ENCODE measurements around the gene MORN5. TPM values are rescaled to one million over a fixed set of nuclear protein-coding genes. Genes with fewer than 3 reads are reported as not detected.

MORN5 gene
- total and polyA plus RNA-seq, 9 of the 15 experiments (the other 6 are each of a cell fraction or from before 2014, with no cell fraction given) = not detected

DNA sequence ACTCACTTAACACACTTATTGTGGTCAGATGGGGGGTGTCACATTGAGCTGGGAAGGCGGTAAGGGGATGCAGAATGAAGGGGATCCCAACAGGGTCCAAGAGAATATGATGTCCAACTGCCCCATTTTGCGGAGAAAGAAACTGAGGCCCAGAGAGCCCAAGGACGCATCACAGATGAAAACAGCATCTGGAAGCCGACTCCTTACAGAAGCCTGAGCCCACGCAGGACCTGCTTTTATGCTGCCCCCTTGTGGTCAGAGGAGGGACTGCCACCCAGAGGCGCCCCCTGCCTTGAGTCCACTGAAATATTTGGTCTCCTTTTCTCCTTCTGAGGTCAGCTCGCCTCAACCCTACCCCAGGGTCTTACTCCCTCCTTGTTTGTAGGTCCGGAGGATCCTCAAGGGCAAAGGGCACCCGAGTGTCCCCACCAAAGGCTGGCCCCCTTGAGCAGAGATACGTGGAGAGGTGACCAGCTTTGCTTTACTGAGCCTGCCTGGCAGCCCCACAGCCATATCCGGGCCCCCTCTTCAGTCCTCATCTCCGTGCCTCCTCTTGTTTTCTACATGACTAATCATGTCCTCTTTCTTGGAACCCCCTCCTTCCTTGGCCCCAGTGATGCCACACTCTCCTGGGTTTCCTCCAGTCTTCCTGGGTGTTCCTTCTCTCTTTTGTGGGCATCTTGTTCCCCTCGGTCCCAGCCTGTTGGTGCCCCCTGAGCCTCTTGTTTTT, 36.6 kb upstream of the MORN5 start (continued):
- no peak for TF ChIP-seq ELK3 (CRISPR knock-in tag; IDR thresholded peaks at IDR 0.05)
- TF ChIP-seq ZNF253 (CRISPR knock-in tag; conservative IDR thresholded peaks at IDR 0.05) = no peak
- TF ChIP-seq TEAD2 (tag; IDR thresholded peaks at IDR 0.05) = no peak
- TF ChIP-seq SNIP1 (IDR thresholded peaks at IDR 0.05; ENCODE audit: low read depth) = no peak
- TF ChIP-seq CHD2 (IDR thresholded peaks at IDR 0.05; ENCODE audit: low read depth, low read length) = no peak
- TF ChIP-seq MXI1 (IDR thresholded peaks at IDR 0.05; ENCODE audit: low read depth, low read length) = no peak
- TF ChIP-seq ZNF436 (CRISPR knock-in tag; IDR thresholded peaks at IDR 0.05) = no peak
- TF ChIP-seq SMARCA4 (IDR thresholded peaks at IDR 0.05) = no peak
- peak; percentile 45; the same call in 1 of the 2 replicates for TF ChIP-seq CXXC5 (CRISPR knock-in tag; IDR thresholded peaks at IDR 0.05)
- TF ChIP-seq RBFOX2 (IDR thresholded peaks at IDR 0.05; ENCODE audit: low read depth, low read length) = no peak
- 0 out of 2 replicates have a peak, but pooled peaks have one; percentile 35 for TF ChIP-seq CC2D1A (IDR thresholded peaks at IDR 0.05)
- no peak for TF ChIP-seq SAP30 (IDR thresholded peaks at IDR 0.05; ENCODE audit: borderline replicate concordance, insufficient read depth, low read depth, low read length, poor library complexity, severe bottlenecking)
- no peak for TF ChIP-seq ZSCAN32 (CRISPR knock-in tag; IDR thresholded peaks at IDR 0.05)
- TF ChIP-seq BDP1 (IDR thresholded peaks at IDR 0.05; ENCODE audit: insufficient read depth, insufficient read length) = no peak
- TF ChIP-seq ZNF12 (CRISPR knock-in tag; IDR thresholded peaks at IDR 0.05) = no peak
- TF ChIP-seq CCNT2 (IDR thresholded peaks at IDR 0.05; ENCODE audit: borderline replicate concordance, extremely low read depth, insufficient read length, low read depth, low read length) = no peak
- peak; percentile 33; the same call in 1 of the 2 replicates for TF ChIP-seq CREM (IDR thresholded peaks at IDR 0.05; ENCODE audit: low read depth)
- TF ChIP-seq ZNF561 (CRISPR knock-in tag; conservative IDR thresholded peaks at IDR 0.05) = no peak
- peak; percentile 43; the same call in 1 of the 2 replicates for TF ChIP-seq JUND (IDR thresholded peaks at IDR 0.05; ENCODE audit: borderline replicate concordance, low read depth, low read length)
- no peak for TF ChIP-seq JUND (tag; IDR thresholded peaks at IDR 0.05; ENCODE audit: borderline replicate concordance, low read depth, low read length)
- TF ChIP-seq MAFK (IDR thresholded peaks at IDR 0.05; ENCODE audit: low read length) = 0 out of 2 replicates have a peak, but pooled peaks have one; percentile 8
- TF ChIP-seq ADNP (tag; IDR thresholded peaks at IDR 0.05) = no peak
- TF ChIP-seq GABPA (tag; conservative IDR thresholded peaks at IDR 0.05; ENCODE audit: low read depth) = no peak
- TF ChIP-seq MEIS2 (IDR thresholded peaks at IDR 0.05; ENCODE audit: partially characterized antibody) = no peak
- TF ChIP-seq PHF21A (IDR thresholded peaks at IDR 0.05; ENCODE audit: borderline replicate concordance, low read depth) = no peak
- TF ChIP-seq, protein P1, sequence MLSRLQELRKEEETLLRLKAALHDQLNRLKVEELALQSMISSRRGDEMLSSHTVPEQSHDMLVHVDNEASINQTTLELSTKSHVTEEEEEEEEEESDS (CRISPR knock-in tag; IDR thresholded peaks at IDR 0.05) = no peak
- no peak for TF ChIP-seq NFE2L1 (tag; IDR thresholded peaks at IDR 0.05; ENCODE audit: borderline replicate concordance, low read depth)
- no peak for TF ChIP-seq ZKSCAN3 (CRISPR knock-in tag; IDR thresholded peaks at IDR 0.05)
- no peak; the same call in 1 of the 2 replicates for TF ChIP-seq MTA3 (IDR thresholded peaks at IDR 0.05; ENCODE audit: borderline replicate concordance)
- TF ChIP-seq KAT8 (IDR thresholded peaks at IDR 0.05; ENCODE audit: low read depth) = no peak
- no peak for TF ChIP-seq THRAP3 (IDR thresholded peaks at IDR 0.05; ENCODE audit: borderline replicate concordance)
- no peak for TF ChIP-seq KLF10 (CRISPR knock-in tag; IDR thresholded peaks at IDR 0.05)

Measured in K562 (cell line).